Caki2 (cell line): ENCODE measurements around the gene AHDC1. TPM values are rescaled to one million over a fixed set of nuclear protein-coding genes. Genes with fewer than 3 reads are reported as not detected.

Experiments used
- DNase-seq: peaks from one replicate; pipeline ENCODE4 v3.0.0-alpha.2; 2015; ENCODE audit warnings: low read depth
- in situ Hi-C: cut with HindIII; loops from 2 replicates; pipeline ENCODE4 v1.10.0; 2016; ENCODE audit warnings: low sequenced_read_pairs, low pct_unique_long_range_greater_than_20kb, mixed read lengths
- total RNA-seq: library from RNA; depleted of rRNA; stranded (reverse); fragments of >200 nt; shearing (Covaris generic); gene quantifications from 2 replicates; pipeline ENCODE4 v1.2.3, GENCODE V29; 2014; ENCODE audit warnings: low replicate concordance; rRNA removed

Gene AHDC1
- total RNA-seq, 1 experiment from 2014 or later = 0.41 TPM

GRCh38 chr1:27489973-27490741 is 113.8 kb downstream of the AHDC1 start, which contains the start of gene WASF2:
Gene WASF2 (minus strand): TSS chr1:27490167. CDS start chr1:27428890, 61,277 bp downstream.
- in situ Hi-C loops = no loop called here

GRCh38 chr1:27489501-27489972 is 114.4 kb downstream of the AHDC1 start:
- peak; percentile 62 for DNase-seq
- in situ Hi-C loops = no loop called here

More at GRCh38 chr1:27489973-27490741, 113.8 kb downstream of the AHDC1 start, which contains the start of gene WASF2:
- peak; percentile 91 for DNase-seq

GRCh38 chr1:27487966-27488884 is 115.7 kb downstream of the AHDC1 start:
- DNase-seq = peak; percentile 38
- in situ Hi-C loops = no loop called here

GRCh38 chr1:27485363-27485762 is 118.6 kb downstream of the AHDC1 start:
- DNase-seq = no peak
- in situ Hi-C loops = no loop called here

Other genes starting within 250 kb of the AHDC1 start
- 15.2 and 18.8 TPM in 2 replicates for gene MAP3K6, start 237.2 kb downstream of the AHDC1 start, total RNA-seq
- not detected in 2 replicates for gene FCN3, start 229.3 kb downstream of the AHDC1 start, total RNA-seq
- not detected in 2 replicates for gene CD164L2, start 220.8 kb downstream of the AHDC1 start, total RNA-seq
- 1.7 TPM in 1 of 2 replicates, not detected in the other for gene GPR3, start 211.5 kb downstream of the AHDC1 start, total RNA-seq
- 17.3 and 18.7 TPM in 2 replicates for gene WASF2, start 114.0 kb downstream of the AHDC1 start, total RNA-seq
- not detected in 2 replicates for gene FGR, start 31.0 kb upstream of the AHDC1 start, total RNA-seq
- gene IFI6, start 68.0 kb upstream of the AHDC1 start, total RNA-seq = 40.3 and 77.4 TPM in 2 replicates
- gene FAM76A, start 121.8 kb upstream of the AHDC1 start, total RNA-seq = 8.9 and 24.4 TPM in 2 replicates
- gene STX12, start 169.1 kb upstream of the AHDC1 start, total RNA-seq = 14.2 and 16.9 TPM in 2 replicates
- gene PPP1R8, start 226.6 kb upstream of the AHDC1 start, total RNA-seq = 41.8 and 44.6 TPM in 2 replicates